Measurements from ENCODE around the gene CELF1.

GRCh38 chr11:47523490-47524225, 29.3 kb downstream of the CELF1 start:
- TF ChIP-seq CTCF (IDR thresholded peaks at IDR 0.05; ENCODE audit: low read length): no peak
- no peak for TF ChIP-seq EZH2phosphoT487 (IDR thresholded peaks at IDR 0.05; ENCODE audit: low read length)

Data from MM.1S (cell line).